IPS DF 19.7 (cell line): Measurements from ENCODE around the gene MYEF2.

Experiments
- DNase-seq: peaks from one replicate; pipeline ENCODE4 v3.0.0-alpha.2; 2013; ENCODE audit warnings: low read depth, low spot score

MYEF2 gene

GRCh38 chr15:48144889-48145288, 33.2 kb downstream of the MYEF2 start:
- no peak for DNase-seq

GRCh38 chr15:48143856-48144255, 34.2 kb downstream of the MYEF2 start:
- DNase-seq: no peak

GRCh38 chr15:48132874-48133273, 45.2 kb downstream of the MYEF2 start:
- no peak for DNase-seq

GRCh38 chr15:48131324-48131723, 46.8 kb downstream of the MYEF2 start:
- no peak for DNase-seq

- no peak for DNase-seq
Observed at GRCh38 chr15:48126667-48127355, 51.3 kb downstream of the MYEF2 start.

GRCh38 chr15:48121849-48122248, 56.2 kb downstream of the MYEF2 start:
- no peak for DNase-seq

- no peak for DNase-seq
Observed at GRCh38 chr15:48120745-48121144, 57.4 kb downstream of the MYEF2 start, which contains the start of gene SLC24A5. SLC24A5 (plus strand) TSS chr15:48120990; CDS start chr15:48121045, 55 bp downstream.

GRCh38 chr15:48119277-48119676, 58.8 kb downstream of the MYEF2 start:
- no peak for DNase-seq

GRCh38 chr15:48112242-48112641, 65.9 kb downstream of the MYEF2 start:
- DNase-seq: peak; percentile 45

- peak; percentile 7 for DNase-seq
Observed at GRCh38 chr15:48109856-48110531, 68.1 kb downstream of the MYEF2 start.

- DNase-seq: no peak
Observed at GRCh38 chr15:48109212-48109611, 68.9 kb downstream of the MYEF2 start.

- DNase-seq: no peak
Observed at GRCh38 chr15:48105936-48106335, 72.2 kb downstream of the MYEF2 start.

- no peak for DNase-seq
Observed at GRCh38 chr15:48103647-48104046, 74.4 kb downstream of the MYEF2 start.

- DNase-seq: no peak
Observed at GRCh38 chr15:48102167-48102566, 75.9 kb downstream of the MYEF2 start.

GRCh38 chr15:48101376-48101961, 76.6 kb downstream of the MYEF2 start:
- DNase-seq: no peak

GRCh38 chr15:48097264-48097663, 80.8 kb downstream of the MYEF2 start:
- no peak for DNase-seq

- no peak for DNase-seq
Observed at GRCh38 chr15:48096813-48097212, 81.3 kb downstream of the MYEF2 start.

GRCh38 chr15:48096355-48096786, 81.7 kb downstream of the MYEF2 start:
- DNase-seq: no peak

GRCh38 chr15:48091522-48091921, 86.6 kb downstream of the MYEF2 start:
- no peak for DNase-seq

- no peak for DNase-seq
Observed at GRCh38 chr15:48090666-48091065, 87.4 kb downstream of the MYEF2 start.

GRCh38 chr15:48090115-48090514, 88.0 kb downstream of the MYEF2 start:
- DNase-seq: no peak

GRCh38 chr15:48089702-48090101, 88.4 kb downstream of the MYEF2 start:
- no peak for DNase-seq

- DNase-seq: no peak
Observed at GRCh38 chr15:48087844-48088243, 90.3 kb downstream of the MYEF2 start.
